A673 (cell line): Measurements from ENCODE around the gene ARHGAP45.

Experiments used
- CTCF ChIP-seq: fragments of 300-800, 200-600 bp; sonication (generic); conservative IDR thresholded peaks from 2 replicates; pipeline ENCODE4 v1.5.1; 2017; ENCODE audit warnings: low read depth, mild to moderate bottlenecking, antibody characterized with exemption, low read length, moderate library complexity, mixed read lengths
- EZH2 ChIP-seq: fragments of 200-600 bp; sonication (generic); IDR thresholded peaks from 2 replicates; pipeline ENCODE4 v1.6.1; 2017; ENCODE audit warnings: borderline replicate concordance, low read depth, mild to moderate bottlenecking, mixed read lengths, antibody characterized with exemption, low read length; ENCODE audit not compliant: poor library complexity, severe bottlenecking

GRCh38 chr19:1080360-1081161, 13.6 kb downstream of the ARHGAP45 start:
- TF ChIP-seq CTCF (no peak), EZH2 (no peak)
